HG02943 (cell line): Measurements from ENCODE around the gene ITSN2.
"Not testable (repeated sequence)": the region's sequence is repeated elsewhere in the genome, so short reads cannot be mapped to it uniquely, and the experiment has no call there.

ENCODE experiments used
- ATAC-seq: cut with Tn5 transposase; IDR thresholded peaks from one replicate; pipeline ENCODE4 v1.9.1; 2021; ENCODE audit warnings: mild to moderate bottlenecking, low read depth, moderate library complexity; ENCODE audit not compliant: unreplicated experiment

Gene ITSN2

DNA sequence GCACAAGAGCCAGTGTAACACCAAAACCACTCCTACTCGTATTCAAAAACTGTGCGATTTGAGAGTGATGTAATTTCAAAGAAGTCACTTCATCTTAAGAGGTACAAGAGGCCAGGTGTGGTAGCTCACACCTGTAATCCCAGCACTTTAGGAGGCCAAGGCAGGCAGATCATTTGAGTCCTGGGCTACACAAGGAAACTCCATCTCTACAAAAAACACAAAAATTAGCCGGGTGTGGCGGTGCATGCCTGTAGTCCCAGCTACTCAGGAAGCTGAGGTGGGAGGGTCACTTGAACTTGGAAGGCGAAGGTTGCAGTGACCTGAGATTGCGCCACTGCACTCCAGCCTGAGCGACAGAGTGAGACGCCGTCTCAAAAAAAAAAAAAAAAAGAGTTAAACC lies 21.2 kb downstream of the ITSN2 start:
- ATAC-seq: not testable (repeated sequence)

DNA sequence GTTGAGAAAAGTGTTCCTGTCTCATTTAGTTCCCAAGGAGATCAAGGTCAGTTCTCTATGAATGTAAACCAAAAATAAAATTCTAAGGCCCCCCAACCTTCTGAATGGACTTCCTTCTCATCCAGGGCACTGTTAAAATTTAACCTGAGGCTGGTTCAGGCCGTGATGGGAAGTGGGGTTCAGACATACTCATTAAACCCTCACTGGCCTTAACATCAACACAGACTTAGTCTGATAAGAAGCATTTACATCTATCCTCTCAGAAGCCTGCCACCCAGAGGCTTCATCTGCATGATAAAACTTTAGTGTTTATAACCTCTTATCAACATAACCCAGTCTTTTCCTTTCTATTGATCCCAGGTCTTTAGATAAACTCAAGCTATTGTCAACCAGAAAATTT lies 22.4 kb downstream of the ITSN2 start:
- ATAC-seq: no peak

DNA sequence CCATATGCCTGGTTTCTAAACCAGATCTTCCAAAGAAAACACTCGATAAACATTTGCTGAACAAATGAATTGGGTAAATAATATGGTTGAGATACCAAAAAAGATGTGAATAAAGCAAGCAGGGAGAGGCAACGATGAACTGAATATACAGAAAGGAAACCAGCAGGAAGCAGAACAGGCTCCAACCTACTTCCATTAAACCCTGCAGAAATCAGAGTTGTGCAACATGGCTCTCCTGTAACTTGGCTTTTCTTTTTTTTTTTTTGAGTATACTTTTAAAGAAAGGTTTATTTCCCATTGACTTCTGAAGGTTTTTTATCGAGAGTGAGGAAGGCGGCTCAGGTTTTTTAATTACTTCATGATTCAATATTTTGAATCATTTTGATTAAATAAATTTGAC lies 23.5 kb downstream of the ITSN2 start:
- no peak for ATAC-seq

DNA sequence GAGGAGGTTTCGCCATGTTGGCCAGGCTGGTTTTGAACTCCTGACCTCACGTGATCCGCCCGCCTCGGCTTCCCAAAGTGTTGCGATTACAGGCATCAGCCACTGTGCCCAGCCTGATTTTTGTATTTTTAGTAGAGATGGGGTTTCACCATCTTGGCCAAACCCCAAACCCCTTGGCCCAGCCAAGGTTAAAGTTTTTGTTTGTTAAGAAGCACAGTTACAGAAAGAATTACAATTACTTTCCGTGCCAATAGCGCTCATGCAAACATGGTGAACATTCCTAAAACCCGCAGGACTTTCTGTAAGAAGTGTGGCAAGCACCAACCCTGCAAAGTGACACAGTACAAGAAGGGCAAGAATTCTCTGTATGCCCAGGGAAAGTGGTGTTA lies 26.1 kb downstream of the ITSN2 start:
- ATAC-seq: no peak

DNA sequence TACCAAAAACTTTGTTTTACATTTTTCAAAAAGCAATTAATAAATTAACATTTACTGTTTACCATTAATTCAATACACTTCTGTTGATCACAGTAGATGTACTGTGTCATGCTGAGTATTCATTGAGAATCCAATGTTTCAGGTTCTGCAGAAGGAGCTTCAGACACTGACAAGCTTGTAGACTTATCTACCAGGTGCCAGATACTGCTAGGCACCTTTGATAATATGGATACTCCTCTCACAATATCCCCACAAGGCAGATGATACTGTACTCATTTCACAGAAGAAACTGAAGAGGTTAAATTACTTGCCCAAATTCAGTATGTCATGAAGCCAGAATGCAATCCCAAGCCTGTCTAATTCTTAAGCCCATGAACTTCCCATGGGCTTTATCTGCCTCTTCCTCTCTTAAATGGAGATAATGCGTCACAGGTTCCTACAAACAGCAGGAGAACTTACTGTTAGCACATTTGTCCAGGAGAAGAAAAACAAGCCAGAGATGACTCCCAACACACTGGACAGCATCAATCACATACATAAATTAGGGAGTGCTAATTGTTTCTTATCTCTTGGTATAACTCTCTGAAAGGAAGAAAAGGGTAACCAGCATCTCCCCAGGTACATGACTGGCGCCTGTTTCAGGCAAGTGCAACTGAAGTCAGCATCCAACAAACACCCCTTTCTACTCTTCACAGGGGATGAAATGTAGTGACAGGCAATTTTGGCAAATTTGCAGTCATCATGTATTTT lies 27.4 kb downstream of the ITSN2 start:
- ATAC-seq: no peak

DNA sequence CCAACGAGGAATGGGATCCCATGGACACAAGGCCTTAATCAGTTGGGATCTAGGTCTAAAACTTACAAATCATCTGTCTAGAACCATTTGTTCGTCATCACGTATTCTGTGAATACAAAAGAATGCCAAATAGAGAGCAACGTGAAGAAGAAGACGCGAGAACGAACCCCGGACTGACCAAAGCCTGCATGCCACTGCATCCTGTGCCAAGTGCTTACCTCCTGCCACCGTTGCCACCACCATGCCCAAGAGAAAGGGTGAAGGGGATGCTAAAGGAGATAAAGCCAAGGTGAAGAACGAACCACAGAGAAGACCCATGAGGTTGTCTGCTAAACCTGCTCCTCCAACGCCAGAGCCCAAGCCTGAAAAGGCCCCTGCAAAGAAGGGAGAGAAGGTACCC lies 30.2 kb downstream of the ITSN2 start:
- no peak for ATAC-seq

DNA sequence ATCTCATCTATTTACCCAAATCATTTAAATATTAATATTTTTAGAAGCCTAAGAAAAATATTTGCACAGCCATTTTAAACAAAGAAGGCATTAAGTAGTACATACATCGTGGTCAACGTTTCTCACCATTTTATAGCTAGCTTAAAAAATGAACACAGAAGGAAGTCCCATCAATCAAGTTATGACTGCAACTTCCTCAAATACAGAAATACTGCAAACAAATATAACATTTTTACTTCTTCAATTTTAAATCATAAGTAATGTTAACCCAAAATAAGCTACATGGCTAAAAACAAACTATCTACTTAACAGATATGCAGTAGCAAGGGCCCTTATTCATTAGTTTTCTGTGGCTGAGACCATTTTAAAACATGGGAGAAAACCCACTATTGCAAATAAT lies 30.6 kb downstream of the ITSN2 start:
- ATAC-seq: no peak

DNA sequence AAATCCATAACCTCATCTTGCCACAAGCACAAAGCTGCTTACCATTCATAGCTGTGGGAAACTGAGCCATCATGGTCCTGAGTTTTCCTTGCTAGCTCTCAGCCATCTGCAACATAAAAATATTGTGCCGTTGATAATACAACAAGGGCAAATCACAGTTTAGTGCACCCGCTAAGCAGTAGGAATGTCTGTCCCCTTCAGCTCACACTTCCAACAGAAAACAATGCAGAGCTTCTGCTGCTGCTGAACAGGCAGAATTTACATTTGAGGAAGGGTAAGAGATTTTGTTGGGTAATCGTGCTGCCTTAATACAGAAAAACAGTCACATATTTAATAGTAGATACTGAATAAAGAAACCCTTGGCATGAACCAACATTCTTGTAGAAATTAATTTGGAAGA lies 32.3 kb downstream of the ITSN2 start:
- no peak for ATAC-seq

DNA sequence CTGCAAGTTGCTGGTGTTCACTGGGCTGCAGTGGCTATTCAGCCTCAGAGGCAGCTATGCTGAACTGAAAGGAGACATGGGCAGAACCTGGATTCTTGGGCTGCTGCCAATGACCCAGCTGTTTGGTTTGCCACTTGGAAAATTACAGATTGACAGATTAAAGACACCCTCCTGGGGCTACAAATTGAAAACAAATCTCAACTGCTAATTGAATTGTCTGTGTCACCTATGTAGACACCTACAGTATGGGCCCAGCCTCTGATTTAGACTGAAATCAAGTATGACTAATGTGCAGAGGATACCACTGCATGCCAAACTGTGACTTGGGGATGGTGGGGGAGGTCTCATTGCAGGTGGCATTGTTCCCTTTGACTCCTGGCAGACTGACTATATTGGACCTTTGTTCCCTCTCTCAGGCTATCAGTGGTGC lies 42.8 kb downstream of the ITSN2 start:
- no peak for ATAC-seq

DNA sequence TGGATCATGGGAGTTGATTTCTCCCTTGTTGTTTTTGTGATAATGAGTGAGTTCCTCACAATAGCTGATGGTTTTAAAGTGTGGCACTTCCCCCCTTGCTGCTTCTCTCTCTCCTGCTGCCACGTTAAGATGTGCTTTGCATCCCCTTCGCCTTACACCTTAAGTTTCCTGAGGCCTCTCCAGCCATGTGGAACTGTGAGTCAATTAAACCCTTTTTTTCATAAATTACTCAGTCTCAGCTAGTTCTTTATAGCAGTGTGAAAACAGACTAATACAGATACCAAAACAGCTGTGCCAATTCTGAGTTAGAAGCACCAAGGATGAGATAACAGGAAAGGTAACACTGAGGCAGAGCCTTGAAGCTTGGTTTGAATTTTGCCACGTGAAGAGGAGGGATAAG lies 44.7 kb downstream of the ITSN2 start:
- no peak for ATAC-seq

DNA sequence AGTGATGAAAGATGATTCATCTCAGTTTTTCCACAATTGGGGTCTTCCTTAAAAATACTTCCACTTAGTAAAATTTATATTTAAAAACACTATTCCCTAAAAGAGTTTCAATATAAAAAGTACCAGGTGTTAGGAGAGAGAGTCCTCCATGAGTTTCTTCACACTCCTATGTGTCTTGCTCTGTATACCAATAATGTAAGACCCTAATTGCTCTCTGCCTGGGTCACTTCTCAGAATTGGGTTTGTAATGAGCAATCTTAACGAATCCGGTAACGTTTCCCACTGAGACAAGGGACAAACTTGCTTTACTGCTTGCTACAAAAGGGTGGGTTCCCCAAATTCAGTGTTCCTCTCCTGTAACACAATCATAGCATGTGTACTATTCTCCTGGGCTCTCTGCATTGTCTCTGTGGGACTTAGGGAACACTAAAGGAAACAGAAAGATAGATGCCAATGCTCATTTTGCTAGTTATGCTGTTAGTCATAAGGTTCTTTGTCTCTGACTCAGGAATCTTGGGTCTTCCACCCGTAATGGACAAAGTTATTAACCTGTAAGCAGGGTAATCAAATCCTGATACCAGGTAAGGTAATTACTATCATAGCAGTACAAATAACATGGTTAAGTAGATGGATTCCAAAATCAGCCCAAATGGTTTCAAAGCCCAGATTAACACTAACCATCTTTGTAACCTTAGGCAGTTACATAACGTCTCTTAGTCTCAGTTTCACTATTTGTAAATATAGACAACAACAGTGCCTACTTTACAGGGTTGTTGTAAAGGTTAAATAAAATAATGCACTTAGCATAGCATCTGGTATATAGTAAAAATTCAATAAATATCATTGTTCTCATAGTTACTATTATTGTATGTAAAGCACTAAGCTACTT lies 46.3 kb downstream of the ITSN2 start:
- no peak for ATAC-seq

DNA sequence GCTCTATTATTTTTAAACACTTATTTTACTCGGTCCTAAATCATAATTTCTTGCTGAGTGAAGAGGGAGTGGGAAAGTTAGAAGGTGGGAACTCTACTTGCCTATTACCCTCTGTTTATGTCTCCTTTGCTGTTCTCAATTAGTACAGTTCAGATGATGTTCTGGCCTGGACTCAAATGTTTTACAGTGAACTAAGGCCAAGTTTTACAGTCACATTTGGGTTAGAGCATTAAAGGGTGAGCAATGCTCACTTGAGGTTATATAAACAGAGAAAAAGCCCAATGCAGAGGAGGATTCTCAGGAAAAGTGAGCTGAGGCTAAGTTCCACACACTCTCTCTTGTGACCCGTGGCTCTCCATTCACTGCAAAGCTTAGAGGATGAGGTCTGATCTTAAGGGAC lies 52.4 kb downstream of the ITSN2 start:
- no peak for ATAC-seq

DNA sequence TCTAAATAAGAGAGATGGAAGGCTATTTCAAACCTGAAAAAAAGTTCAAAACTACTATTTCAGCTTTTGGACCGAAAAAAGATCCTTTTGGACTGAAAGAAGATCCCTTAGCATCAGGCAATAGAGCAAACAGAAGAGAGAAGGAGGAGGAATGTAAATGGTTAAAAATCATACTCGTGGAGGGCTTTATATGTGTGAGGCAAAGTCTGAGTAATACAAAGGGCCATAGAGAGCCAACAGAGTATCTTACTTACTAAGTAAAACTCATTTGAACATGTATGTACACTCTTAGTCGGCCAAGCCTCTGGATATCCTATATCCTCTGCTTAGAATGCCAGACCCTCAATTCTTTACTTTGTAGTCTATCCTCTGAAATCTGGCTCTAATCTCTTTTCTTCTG lies 55.7 kb downstream of the ITSN2 start:
- ATAC-seq: no peak

DNA sequence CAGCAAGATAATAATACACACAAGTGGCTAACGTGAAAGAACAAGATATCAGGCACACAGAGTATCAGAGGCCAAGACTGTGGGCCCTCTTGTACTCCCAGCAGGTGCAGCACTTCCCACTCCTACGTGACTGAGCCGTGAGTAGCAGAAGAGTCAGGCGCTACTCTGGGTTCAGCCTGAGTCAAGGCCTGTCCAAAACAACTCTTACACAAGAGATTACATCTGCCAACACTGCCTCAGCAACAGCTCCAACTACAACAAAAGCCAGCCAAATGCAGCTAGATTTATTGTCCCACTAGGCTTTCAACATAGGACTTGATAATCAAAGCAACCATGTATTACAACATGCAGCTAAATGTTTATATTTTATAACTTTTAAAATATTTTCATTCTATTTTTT lies 56.2 kb downstream of the ITSN2 start:
- no peak for ATAC-seq

DNA sequence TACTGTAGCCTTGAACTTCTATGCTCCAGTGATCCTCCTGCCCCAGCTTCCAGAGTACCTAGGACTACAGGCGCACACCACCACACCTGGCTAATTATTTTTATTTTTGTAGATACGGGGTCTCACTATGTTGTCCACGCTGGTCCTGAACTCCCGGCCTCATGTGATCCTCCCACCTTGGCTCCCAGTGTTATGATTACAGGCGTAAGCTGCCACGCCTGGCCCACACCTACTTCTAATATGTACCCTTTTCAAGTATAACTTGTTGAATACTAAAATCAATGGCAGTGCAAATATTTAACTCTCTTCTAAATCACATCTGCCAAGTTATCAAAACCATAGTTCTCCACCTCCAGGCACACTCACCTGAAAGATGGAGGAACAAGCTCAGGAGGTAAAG lies 58.7 kb downstream of the ITSN2 start:
- no peak for ATAC-seq

DNA sequence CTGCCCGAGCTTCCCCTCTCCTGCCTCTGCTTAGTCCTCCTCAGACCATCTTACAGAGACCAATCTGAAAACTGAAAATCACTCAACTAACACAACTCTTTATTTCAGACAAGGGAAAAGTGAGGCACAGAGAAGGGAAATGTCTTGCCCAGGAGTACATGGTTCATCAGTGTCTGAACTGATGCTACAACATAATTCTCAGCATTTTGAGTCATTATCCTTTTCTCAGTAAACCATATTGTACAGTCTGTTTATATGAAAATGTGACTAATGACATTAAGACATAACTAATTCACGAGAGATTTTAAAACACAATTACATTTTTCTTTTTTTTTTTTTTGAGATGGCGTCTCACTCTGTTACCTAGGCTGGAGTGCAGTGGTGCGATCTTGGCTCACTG lies 62.7 kb downstream of the ITSN2 start:
- no peak for ATAC-seq

DNA sequence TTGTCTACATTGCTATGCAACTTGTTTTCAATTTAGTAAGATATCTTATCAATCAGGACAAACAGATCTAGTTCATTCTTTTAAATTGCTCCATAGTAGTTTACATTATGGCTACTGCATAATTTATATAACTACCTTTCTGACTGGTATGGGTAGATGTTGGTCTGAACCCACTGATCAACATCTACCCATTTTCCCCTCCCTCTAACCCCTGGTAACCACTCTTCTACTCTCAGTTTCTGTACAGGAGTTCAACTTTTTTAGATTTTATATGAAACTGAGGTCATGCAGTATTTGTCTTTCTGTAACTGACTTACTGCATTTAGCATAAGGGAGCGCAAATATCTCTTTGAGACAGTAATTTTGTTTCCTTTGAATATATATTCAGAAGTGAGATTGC lies 73.2 kb downstream of the ITSN2 start:
- ATAC-seq: no peak

DNA sequence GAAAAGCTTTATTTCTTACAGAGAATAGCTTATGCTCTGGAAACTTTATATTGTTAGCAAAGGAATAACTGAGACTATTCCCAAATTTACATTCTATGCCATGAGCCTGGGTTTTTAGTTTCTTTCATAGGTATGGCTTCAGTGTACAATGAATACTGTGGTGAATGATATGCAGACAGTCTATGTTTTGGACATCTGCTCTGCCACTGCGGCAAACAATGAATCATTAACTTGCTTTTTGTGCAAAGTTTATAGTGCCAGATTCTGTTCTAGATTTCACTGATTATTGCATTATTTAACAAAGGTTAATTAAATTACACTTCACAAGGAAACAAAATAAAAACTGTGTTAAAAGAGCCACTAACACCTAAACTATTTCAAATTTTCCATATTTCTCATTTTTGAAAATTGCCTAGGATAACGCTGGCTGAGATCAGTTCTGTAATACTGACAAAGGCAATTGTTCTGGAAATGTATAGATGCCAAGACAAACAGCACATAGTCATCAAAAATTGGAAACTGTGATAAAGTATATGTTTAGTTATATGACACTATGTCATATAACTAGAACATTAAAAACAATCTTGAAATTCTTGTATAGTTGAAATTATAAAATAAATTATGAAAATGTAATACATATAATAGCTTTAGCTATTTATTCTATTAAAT lies 74.7 kb downstream of the ITSN2 start:
- ATAC-seq: no peak

DNA sequence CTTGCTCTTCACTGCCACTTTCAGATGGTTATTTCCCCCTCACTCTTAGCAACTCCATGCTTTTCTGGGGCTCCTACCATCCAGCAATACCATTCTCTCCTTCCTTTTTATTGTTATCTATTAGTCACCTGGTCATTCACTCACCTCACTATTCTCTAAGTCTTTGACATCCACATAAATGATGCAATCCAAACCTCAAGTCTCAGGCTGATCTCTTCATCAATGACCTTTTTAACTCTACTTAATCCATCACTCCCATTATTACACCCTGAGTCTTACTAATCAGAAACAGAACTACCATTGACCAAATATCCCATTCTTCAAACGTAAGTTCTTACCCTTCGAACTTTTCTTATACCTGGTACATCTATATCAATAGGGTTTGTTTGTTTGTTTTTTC lies 79.7 kb downstream of the ITSN2 start:
- no peak for ATAC-seq

DNA sequence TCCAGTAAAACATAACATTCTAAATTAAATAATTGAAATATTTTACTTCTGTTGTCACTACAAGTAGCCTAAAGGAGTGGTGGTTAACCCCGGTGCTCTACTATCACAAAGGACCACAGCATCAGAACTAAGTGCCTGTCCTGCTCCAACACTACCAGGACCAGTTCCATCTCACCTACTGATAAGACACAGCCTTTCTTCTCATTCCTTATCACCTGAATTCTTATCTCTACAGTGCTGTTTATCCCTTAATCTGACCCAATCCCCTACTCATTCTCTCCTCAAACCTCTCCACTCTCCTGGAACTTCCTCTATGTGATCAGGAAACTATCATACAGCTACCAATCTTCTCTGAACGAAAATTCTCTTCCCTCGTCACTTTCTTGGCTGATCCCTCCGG lies 80.2 kb downstream of the ITSN2 start:
- no peak for ATAC-seq

DNA sequence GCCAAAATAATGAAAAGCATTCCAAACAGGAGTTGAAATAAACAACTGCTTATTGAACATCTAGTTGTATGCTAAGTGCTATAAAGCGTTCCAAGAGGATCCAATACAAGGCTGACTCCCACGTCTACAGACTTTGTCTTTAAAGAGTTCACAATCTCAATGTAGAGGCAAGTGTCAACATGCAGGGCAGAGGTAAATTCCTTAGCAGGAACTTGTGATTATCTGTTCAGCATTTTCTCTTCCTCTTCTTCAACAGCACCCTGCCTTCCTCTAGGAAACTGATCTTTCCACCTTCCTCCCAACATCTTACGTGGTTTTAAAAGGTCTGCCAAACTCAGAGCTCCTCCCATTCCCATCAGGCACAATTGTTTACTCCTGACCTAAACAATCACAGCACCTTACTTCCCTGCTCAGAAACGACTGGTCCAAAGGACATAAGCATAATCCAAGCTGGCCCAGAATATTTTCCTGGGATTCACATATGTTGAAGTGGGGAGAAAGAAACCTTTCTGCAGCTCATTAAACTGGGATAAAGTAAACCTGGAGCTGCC lies 83.9 kb downstream of the ITSN2 start:
- ATAC-seq: no peak
